GM19099 (cell line): ENCODE data around the gene SREBF1.
A peak's percentile ranks its signal among the peaks of the same experiment; 100 is the strongest.

ENCODE experiments used
- POLR2A ChIP-seq: IDR thresholded peaks from 3 replicates; pipeline ENCODE4 v1.6.1; 2011; ENCODE audit warnings: low read depth; ENCODE audit not compliant: insufficient read length; ENCODE audit errors: extremely low read depth

SREBF1 gene

DNA sequence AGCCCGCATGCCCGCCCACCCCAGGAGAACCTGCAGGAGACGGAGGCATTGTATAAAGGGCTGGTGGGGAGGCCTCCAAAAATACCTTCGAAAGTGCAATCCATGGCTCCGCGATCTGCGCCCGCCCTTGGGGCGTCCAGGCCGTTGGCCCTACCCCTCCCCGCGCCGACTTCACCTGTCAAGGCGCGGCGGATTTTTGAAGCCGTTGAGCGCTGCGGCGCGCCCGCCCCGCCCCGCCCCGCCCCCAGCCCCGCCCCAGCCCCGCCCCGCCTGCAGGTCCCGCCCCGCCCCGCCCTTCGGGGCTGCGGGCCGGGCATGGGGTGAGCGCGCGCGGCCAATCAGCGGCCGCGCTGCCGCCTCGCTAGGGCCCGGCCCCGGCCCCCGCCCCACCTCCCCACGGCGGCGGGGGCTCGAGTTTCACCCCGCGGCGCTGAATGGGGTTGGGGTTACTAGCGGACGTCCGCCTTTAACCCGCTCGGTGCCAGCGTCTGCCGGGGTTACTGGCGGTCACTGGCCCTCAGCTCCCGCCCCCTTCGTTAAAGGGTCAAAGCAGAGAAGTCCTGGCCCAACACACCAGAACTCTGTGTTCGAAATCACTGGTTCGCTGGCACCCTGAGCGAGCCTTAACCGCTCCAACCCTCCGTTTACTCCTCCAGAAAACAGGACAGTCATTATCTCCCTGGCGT lies 13.2 kb downstream of the SREBF1 start:
- TF ChIP-seq POLR2A, result peak; percentile 65

DNA sequence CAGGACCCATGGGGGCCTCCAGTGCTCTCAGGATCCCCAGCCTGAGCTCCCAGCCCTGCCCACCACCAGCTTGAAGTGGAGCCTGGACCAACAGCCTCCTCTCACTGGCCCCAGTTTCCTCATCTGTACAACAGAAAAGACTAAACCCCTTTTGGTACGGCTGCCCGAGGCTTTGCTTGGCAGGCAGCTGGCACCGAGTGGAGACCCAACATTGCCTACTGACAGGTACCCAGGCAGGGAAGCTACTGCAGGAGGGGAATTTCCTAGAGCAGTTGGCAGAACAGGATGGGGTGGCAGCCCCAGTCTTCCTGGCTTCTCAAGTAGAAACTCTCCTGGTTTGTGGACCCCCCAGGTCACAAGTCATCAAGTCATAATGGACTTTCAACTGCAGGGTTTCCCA lies 14.2 kb downstream of the SREBF1 start:
- no peak for TF ChIP-seq POLR2A

DNA sequence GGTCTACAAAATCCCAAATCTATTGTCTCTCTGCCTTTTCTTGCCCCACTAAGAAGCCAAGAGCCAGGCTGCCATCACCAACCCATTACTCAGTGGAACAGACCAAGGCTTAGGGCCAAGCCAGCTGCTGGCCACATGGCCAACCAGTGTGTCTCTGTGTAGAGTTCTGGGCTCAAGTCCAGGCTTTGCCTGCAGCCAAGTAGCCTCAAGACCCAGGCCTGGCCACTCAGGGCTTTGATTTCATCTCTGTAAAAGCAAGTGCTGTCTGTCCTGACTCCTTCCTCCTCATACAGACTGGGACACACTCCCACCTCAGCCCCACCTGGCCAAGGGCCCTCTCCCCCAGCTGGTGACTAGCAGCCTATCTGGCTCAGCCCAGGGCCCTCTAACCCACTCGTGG lies 14.6 kb downstream of the SREBF1 start:
- no peak for TF ChIP-seq POLR2A

DNA sequence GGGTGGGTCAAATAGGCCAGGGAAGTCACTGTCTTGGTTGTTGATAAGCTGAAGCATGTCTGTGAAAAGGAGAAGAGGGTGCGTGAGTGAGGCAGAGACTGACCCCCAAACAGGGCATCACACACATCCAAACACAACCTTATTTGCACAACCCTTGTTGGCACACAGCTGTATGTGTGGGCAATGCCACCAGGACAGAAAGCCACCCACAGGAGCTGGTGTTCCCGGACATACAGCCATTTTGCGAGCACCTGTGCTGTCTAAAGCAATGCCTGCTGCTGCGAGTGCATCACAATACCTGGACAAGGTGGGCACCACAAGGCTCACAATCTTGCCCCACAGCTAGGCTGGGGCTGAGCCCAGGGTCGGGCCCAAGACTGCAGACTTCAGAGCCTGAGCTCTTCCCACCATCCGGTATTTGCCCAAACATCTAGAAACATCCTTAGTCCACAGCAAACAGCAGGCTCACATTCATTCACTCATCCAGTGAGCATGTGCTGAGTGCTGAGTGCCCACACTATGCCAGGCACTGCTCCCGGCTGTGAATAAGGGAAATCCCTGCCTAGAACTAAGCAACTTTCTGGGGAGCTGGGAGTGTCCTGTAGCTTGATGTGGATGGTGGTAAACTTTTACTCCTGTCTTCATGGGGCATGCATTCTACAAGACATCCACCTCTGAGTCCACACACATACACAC lies 16.2 kb downstream of the SREBF1 start:
- TF ChIP-seq POLR2A, result no peak

DNA sequence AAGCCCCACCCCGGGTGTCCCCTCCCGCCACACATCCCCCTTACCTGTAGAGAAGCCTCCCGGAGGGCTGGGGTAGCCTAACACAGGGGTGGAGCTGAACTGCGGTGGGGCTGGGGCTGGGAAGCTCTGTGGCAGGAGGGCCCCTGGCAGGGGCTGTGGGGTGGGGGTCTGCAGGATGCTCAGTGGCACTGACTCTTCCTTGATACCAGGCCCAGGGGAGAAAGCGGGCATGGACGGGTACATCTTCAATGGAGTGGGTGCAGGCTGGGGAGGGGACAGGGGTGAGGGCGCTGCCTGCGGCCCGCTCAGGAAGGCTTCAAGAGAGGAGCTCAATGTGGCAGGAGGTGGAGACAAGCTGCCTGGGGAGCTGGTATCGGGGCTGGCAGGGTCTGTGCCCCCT lies 16.7 kb downstream of the SREBF1 start:
- TF ChIP-seq POLR2A, result no peak

DNA sequence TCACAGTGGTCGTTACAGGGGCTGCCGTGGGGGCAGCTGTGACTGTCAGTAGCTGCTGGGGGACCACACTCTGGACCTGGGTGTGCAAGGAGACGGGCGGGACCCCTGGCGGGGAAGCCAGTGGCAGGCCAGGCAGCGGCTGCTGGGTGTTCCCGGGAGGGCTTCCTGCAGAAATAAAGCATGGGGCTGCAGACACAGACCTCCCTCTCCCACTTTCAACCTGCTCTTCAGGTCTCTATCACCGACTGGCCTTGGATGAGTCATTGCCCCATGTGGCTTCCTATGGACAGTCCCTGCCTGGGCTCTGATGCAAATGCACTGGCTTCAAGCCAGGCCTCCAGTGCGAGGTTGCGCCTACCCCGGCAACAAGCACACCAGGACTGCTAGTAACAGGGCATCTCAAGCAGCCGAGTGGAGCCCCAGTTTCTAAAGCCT lies 17.2 kb downstream of the SREBF1 start:
- no peak for TF ChIP-seq POLR2A

DNA sequence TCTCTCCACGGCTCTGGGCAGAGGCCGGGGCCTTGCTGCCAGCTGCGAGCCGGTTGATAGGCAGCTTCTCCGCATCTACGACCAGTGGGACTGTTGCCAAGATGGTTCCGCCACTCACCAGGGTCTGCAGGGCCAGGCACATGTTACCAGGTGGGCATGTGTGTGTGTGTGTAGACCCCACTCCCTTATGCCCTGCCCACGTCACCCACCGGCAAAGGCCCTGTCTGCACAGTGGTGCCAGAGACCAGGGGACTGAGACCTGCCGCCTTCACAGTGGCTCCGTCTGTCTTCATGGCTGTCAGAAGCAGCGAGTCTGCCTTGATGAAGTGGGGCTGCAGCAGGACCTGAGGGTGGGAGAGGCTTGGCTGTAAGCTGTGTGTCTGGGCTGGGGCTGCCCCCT lies 17.7 kb downstream of the SREBF1 start:
- TF ChIP-seq POLR2A, result no peak

DNA sequence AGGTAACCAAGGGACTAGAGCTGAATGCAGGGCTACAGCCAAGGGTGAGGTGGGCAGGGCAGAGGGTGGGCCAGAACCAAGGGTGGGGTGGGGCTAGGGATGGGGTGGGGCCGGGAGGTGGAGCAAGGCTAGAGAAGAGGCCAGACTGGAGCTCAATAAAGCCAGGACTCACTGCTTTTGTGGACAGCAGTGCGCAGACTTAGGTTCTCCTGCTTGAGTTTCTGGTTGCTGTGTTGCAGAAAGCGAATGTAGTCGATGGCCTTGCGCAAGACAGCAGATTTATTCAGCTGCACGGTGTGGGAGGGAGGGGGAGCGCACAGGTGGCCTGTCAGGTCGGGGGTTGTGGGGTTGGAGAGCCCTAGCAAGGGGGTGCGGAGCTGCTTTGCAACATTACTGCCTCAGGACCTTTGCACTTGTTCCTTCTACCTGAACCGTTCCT lies 18.7 kb downstream of the SREBF1 start:
- no peak for TF ChIP-seq POLR2A

DNA sequence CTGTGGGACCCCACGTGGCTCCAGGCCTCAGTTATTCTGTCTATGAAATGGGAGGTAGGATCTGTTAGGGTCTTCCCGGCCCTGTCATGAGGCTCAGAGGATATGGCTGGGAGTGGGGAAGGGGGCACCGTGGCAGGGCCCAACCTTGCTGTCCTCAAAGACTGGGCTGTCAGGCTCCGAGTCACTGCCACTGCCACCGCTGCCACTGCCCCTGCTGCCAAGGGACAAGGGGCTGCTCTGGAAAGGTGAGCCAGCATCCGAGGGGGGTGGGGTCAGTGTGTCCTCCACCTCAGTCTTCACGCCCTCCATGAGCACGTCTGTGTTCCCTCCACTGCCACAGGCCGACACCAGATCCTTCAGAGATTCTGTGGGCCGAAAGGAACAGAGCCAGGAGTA lies 19.2 kb downstream of the SREBF1 start:
- TF ChIP-seq POLR2A, result no peak

DNA sequence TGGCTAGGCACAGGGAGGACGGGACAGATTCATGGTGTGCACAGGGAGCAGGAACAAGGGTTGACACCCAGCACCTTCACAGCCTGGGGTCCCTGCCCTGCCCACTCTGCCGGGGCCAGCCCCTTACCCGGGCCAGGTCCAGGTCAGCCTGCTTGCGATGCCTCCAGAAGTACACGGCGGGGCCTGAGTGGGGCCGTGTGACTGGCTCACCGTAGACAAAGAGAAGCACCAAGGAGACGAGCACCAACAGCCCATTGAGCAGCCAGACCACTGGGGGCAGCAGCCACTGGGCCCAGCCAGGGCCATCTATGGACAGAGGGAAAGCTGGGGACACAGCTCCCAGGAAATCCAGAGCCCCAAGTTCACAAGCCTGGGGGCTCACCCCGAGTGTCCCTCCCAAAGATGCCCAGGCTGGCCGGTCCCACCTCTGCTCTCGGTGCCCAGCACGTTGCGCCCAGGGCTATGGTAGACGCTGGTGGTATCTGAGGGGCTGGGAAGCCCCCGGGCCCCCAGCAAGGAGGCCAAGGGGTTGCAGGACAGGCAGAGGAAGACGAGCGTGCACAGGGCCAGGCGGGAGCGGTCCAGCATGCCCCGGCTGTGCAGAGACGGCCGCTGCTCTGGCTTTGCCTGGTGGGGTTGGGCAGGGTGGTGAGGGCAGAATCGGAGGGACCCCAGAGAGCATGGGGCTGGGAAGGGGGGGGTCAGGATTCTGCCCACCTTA lies 19.8 kb downstream of the SREBF1 start:
- TF ChIP-seq POLR2A, result peak; percentile 4

DNA sequence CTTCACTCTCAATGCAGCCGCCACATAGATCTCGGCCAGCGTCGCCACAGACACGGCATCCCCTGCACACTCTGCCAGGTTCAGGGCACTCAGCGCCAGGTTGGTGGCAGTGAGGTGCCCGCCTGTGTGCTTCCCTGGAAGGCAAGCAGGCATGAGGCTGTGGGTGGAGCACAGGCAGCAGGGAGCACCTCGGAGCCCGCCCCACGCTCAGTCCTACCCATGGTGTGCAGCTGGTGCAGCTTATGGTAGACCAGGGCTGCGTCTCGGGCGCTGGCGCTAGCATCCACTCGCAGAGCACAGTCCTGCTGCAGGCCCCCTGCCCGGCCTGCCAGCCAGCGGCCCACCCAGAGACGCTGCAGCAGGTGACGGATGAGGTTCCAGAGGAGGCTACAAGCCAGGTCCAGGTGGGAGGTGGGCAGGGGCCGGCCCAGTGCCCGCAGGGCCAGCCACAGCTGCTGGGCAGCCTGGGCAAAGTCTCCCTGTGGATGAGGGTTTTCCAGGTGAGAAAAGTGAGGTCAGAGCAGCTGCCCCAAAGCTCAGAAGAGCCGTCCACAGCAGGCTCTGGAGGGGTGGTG lies 20.5 kb downstream of the SREBF1 start:
- peak; percentile 14 for TF ChIP-seq POLR2A

DNA sequence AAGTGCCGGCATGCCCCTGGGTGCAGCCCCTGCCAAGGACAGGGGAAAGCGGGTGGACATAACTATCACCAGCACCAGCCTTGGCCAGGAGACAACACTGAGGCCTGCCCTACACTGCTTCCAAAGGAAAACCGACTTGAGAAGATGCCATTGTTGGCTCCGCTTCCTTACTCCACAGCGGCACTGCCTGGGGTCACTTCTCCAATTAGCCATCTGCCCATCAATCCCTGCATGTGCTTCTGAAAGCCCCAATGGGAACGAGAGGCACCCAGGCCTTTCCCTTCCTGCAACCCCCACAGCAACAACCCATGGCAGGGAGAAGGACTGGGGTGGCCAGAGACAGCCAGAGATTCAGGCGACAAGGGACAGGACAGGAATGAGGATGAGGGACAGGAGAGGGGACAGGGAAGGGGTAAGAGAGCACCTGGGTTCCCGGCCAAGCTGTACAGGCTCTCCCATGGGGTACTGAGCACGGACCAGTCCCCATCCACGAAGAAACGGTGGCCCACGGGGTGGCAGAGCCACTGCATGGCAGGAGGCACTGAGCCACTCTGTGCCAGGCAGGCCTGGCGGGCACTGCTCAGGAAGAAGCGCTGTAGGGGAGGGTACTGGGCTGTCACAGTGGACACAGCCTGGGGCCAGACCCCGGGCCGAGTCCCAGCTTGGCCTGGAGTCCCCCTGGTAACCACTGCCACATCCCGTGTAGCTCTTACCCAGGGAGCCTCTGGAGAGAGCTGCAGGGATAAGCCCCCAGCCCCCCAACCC lies 21.2 kb downstream of the SREBF1 start:
- TF ChIP-seq POLR2A, result no peak

DNA sequence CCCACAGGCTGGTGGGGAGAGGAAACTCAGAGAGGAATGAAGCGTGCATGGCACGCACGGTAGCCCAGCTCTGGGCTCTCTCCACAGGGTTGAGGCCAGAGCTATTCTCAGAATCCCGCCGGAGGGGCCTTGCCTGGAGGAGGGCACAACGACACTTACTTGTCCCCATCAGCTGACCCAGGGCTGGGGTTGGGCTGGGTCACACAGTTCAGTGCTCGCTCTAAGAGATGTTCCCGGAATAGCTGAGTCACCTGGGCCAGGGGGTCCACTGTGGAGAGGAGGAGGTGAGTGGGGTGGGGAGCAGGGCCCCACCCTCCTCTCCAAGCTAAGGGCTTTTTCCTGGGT lies 21.8 kb downstream of the SREBF1 start:
- no peak for TF ChIP-seq POLR2A

DNA sequence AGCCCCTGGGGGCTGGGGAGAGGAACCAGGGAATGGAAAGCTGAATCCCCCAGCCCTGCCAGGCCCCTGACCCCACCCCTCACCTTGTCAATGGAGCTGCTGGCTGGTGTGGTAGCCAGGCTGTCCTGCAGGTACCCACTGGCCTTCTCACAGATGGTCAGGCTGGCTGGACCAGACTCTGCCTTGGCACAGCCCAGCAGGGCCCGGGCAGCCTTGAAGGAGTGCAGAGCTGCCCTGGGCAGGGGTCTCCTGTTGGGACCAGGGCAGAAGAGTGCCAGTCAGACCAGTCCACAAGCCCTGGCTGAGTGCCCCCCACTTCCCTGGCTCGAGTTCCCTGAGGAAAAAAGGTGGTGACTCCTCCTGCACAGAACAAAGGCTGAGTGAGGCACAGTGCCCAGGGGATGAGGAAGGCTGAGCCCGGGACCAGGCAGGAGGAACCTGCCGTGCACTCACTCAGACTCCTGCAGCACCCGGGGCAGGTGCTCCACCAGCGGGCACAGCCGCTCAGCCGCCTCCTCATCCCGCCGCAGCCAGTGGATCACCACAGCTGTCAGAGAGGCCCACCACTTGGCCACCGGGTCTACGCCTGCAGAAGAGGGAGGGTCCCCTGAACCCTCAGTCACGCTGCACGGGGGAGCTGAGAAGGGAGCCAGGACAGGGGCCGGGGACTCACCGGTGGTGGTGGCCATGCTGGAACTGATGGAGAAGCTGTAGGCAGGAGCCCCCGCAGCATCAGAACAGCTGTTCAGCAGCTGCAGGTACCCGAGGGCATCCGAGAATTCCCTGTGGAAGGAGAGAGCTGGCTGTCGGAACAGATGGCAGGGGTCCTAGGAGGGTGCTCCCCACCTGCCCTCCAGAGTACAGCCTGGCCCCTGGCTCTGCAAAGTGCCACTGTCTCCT lies 22.4 kb downstream of the SREBF1 start:
- no peak for TF ChIP-seq POLR2A
